AG10803 (cell line): ENCODE data around the gene ANKS1A.

Source experiments
- DNase-seq: peaks from one replicate; pipeline ENCODE4 v3.0.0; 2010; ENCODE audit warnings: low read depth
- H3K4me3 ChIP-seq: 2 replicates; pipeline ENCODE4 v1.5.1; 2011; ENCODE audit warnings: mild to moderate bottlenecking, low read length, control low read depth
- TF ChIP-seq, protein P1 (sequence below): conservative IDR thresholded peaks from 2 replicates; pipeline ENCODE4 v1.5.1; 2011; ENCODE audit warnings: mild to moderate bottlenecking, low read length, control low read depth, inconsistent platforms

ANKS1A gene

DNA sequence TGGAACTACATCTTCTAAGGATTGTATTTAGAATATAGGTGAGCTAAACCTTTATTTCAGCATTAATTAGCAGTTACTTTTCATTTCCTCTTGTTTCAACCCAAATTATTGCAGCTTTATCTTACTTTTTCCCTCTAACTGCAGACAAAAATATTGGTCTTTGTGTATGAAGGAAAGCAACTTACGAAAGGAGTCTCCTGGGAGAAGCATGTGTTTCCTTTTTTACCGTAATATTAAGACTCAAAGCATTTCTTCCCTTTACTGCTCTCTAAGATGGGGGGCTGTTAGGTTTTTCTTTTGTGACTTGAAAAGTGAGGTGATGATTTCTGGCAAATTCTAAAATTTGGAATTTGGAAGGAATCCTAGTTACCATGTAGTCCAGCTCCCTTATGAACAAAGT, 141.0 kb downstream of the ANKS1A start:
- TF ChIP-seq, protein P1, sequence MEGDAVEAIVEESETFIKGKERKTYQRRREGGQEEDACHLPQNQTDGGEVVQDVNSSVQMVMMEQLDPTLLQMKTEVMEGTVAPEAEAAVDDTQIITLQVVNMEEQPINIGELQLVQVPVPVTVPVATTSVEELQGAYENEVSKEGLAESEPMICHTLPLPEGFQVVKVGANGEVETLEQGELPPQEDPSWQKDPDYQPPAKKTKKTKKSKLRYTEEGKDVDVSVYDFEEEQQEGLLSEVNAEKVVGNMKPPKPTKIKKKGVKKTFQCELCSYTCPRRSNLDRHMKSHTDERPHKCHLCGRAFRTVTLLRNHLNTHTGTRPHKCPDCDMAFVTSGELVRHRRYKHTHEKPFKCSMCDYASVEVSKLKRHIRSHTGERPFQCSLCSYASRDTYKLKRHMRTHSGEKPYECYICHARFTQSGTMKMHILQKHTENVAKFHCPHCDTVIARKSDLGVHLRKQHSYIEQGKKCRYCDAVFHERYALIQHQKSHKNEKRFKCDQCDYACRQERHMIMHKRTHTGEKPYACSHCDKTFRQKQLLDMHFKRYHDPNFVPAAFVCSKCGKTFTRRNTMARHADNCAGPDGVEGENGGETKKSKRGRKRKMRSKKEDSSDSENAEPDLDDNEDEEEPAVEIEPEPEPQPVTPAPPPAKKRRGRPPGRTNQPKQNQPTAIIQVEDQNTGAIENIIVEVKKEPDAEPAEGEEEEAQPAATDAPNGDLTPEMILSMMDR = no peak
- no peak for DNase-seq
- no peak overlapping the region for H3K4me3 ChIP-seq

DNA sequence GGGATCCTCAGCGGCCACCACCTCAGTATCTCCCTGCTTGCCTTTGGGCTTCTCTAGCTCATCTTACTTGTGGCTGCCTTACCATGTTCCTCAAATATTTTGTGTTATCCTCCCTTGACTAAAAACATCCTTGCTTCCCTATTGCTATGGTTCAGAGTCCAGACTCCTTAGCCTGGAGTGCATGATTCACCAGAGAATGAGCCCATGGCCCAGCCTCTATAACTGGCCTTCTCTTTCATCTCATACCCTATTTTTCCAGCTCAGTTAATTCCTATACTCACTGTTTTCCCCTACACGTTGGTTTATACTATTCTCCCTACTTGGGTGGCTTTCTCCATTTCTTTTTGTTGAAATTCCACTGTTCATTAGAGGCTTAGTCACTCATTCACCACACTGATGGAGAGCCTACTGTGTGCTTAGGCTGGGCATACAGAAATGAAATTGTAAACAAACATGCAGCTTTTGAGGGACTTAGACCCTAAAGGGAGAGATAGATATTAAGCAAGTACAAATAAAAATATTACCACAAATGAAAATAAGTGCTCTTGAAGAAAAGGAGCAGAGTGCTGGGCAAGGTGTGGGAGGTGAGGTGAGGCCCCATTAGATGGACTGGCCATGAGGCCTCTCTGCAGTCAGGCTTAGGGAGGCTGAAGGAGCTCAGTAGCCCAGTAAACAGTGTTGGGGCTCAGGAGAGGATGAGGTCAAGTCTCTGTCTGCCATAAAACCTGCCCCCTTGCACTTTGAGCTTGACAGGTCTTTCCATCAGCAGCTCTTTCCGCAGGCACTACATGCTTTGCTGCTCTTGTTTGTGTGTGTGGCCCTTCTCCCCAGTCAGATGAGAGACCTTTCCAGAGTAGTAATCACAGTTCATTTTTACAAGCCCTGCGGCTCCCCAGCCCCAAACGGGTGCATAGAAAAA, 142.8 kb downstream of the ANKS1A start:
- no peak for DNase-seq
- TF ChIP-seq, protein P1 = no peak
- H3K4me3 ChIP-seq = no peak overlapping the region

DNA sequence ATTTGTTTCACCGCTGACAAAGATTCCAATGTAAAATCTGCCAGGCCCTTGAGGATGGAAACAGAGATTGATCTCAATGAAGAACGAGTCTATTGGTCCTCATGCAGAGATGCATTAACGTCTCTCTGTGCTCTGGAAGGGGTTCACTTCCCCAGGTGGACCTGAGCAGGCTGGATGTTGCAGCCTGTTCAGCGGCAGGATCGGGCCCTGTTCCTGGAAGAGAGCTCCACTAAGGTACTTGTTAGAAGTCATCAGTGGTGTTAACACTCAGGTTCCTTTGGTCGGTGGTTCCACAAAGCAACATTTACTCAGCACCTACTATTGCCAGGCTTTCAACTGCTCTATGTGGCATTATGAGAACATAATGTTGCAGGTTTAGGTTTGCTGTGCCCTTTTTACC, 144.6 kb downstream of the ANKS1A start:
- TF ChIP-seq, protein P1 = no peak
- no peak for DNase-seq
- H3K4me3 ChIP-seq = no peak overlapping the region

DNA sequence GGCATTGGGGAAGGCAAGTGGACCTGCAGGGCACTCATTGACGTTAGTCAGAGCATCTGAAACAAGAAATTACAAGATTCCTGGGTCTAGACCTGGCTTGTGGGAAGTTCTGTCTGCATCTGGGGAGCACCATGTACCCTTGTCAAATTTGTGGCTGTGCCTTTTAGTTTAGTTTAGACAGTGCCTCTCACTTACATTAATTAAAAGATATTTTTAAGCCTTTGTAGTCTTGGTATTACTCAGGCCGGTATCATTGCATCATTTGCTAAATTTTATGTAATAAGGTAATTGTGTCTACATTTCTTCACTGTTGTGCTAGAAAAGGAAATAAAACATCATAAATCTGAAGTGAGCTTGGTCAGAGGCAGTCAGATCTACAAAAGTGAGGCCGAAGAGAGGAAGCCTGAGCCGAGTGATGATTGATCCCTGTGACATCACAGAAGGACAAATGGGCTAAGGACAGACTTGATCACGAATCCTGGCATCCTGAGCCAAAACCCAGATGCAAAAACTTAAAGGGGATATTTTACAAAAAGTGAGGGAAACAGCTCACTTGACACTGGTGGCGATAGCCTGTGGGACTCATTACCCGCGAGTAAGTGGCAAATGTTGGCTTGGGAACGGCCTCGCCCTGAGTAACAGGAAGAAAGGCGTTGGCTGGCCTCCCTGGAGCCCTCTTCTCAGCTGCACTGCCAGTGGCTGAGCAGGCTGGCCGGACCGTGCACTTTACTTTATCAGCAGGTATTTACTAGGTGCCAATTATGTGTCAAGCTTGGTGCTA, 145.5 kb downstream of the ANKS1A start:
- TF ChIP-seq, protein P1 = no peak
- DNase-seq = peak; percentile 54
- no peak overlapping the region for H3K4me3 ChIP-seq

DNA sequence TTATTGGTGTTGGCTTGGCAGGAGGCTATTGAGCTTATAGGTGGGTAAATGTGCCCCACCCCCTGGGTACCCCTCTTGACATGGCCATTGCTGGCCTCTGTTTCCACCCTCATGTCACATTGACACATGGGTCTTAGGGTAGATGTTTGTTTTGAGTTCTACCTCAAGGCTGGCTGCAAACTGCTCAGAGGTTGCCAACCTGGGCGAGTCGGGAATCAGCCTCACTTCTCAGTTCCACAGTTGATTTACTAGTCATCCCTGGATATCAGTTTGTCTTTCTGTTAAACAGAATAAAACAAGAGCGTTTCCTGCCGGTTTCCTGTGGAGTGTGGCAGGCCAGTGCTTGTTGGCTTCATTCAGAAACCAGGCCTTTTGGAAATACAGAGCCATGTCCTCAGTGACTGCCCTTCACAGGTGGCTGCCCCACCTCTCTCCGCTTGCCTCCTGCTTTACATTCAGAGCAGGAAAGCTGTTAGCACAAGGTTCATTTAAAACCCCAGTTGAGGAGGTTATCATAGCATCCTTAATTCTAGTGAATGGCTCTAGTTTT, 146.5 kb downstream of the ANKS1A start:
- TF ChIP-seq, protein P1 = no peak
- no peak overlapping the region for H3K4me3 ChIP-seq
- DNase-seq = no peak

DNA sequence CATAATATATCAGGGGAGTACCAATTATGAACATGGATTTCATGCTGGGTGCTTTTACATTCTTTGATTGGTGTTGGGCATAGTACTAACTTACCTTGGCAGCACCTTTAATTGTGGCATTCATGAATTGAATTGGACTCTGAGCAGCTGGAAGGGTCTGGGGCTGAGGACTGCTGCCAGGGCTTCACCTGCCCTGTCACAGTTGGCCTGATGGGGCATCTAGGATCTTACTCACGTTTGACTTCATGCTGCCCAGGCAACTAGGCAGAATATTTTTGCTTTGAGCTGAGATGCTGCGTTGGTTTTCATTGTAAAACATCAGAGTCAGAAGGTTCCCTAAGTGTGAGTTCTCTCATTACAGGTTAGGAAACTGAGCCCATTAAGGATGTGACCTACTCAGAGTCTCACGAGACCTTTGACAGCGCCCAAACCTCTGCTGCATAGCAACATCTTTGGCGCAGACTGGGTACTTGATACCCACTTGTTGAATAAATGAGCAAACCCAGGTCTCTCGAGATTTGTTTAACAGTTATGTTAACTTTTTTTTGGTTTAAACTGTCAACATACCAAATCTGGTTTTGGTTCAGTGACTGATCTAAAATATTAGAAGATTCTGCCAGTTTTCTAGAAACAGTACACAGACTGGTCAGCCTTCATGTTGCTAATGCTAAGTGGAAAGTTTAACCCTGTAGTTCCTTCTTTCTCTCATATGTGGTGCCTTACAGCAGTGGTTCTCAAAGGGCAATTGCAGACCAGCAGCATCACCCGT, 147.2 kb downstream of the ANKS1A start:
- DNase-seq = no peak
- H3K4me3 ChIP-seq = no peak overlapping the region
- TF ChIP-seq, protein P1 = no peak
